Transverse colon (tissue), 4 donors: ENCODE data around the gene GLRX3. TPM values are rescaled to one million over a fixed set of nuclear protein-coding genes. Genes with fewer than 3 reads are reported as not detected.

ENCODE experiments used
- DNase-seq: peaks from one replicate; pipeline ENCODE4 v3.0.0-alpha.2; 2019
- H3K27ac ChIP-seq, 4 donors: fragments of 200-600 bp; sonication (generic); 2 replicates each; pipeline ENCODE4 v1.5.1; 2016 to 2018; ENCODE audit warnings: inconsistent platforms in 4 of 4
- H3K27me3 ChIP-seq: fragments of 200-600 bp; sonication (generic); 2 replicates; pipeline ENCODE4 v1.5.1; 2017; ENCODE audit warnings: inconsistent platforms
- H3K36me3 ChIP-seq, 4 donors: fragments of 200-600 bp; sonication (generic); 2 replicates each; pipeline ENCODE4 v1.5.1; 2017 to 2019; ENCODE audit warnings: inconsistent platforms in 4 of 4
- H3K4me1 ChIP-seq, 4 donors: fragments of 200-600 bp; sonication (generic); 2 replicates each; pipeline ENCODE4 v1.5.1; 2017 to 2020; ENCODE audit warnings: inconsistent platforms in 4 of 4
- H3K4me3 ChIP-seq, 4 donors: fragments of 200-600 bp; sonication (generic); 1 replicate in 1 of 4; 2 replicates in 3 of 4; pipeline versions ENCODE4 v1.5.1 to v1.6.1; 2017 to 2019; ENCODE audit warnings: inconsistent platforms in 4 of 4
- H3K9me3 ChIP-seq, 2 donors: fragments of 200-600 bp; sonication (generic); 2 replicates each; pipeline ENCODE4 v1.5.1; 2017 to 2019; ENCODE audit warnings: inconsistent platforms in 2 of 2
- CTCF ChIP-seq, 5 experiments: fragments of 200-600 bp in 3 of 5; fragments of 450-650 bp in 2 of 5; sonication (generic) in 3 of 5; IDR thresholded peaks; 1 replicate in 2 of 5; 2 replicates in 3 of 5; pipeline ENCODE4 v1.5.1; 2016 to 2017; ENCODE audit warnings: antibody characterized with exemption in 5 of 5, inconsistent platforms in 3 of 5, mild to moderate bottlenecking in 2 of 5, moderate library complexity in 1 of 5
- EP300 ChIP-seq: sonication (generic); formaldehyde crosslinking; IDR thresholded peaks from one replicate; pipeline ENCODE4 v1.6.1; 2017; ENCODE audit warnings: antibody characterized with exemption, low read depth
- POLR2A ChIP-seq: fragments of 450-650 bp; IDR thresholded peaks from one replicate; pipeline ENCODE4 v1.6.1; 2016; ENCODE audit warnings: antibody characterized with exemption, mild to moderate bottlenecking, moderate library complexity
- POLR2AphosphoS5 ChIP-seq, 3 donors: sonication (generic); formaldehyde crosslinking; IDR thresholded peaks; one replicate each; pipeline ENCODE4 v1.6.1; 2016; ENCODE audit warnings: antibody characterized with exemption in 3 of 3
- WGBS, 2 donors: methylation state at CpG; one replicate each; pipeline ENCODE4 v1.1.5; 2018; ENCODE audit warnings: low coverage in 1 of 2; 5-methylcytosine and 5-hydroxymethylcytosine counted together
- in situ Hi-C, 4 donors: fragments of 200-750 bp; cut with MboI; loops; one replicate each; pipeline versions ENCODE4 v1.15.0 to v1.15.1; 2017; ENCODE audit warnings: low sequenced_read_pairs in 3 of 4, low pct_ligation_motif_present in 1 of 4, low pct_unique_long_range_greater_than_20kb in 1 of 4
- intact Hi-C: fragments of 100-400 bp; cut with DNase I; formaldehyde crosslinking; loops from one replicate; pipeline ENCODE4 v1.15.1; 2023; ENCODE audit warnings: low total_unique reads
- total RNA-seq, 4 donors: library from RNA; depleted of rRNA; stranded (reverse); fragments of >200 nt; gene quantifications; one replicate each; pipeline ENCODE4 v1.1.0, GENCODE V29; 2016

The GLRX3 gene
- total RNA-seq, 4 donors from 2014 or later: 32.7 to 38.2 (median 34.3) TPM

- no peak for TF ChIP-seq CTCF (IDR thresholded peaks at IDR 0.05)
- no peak for TF ChIP-seq EP300
- TF ChIP-seq POLR2AphosphoS5 (IDR thresholded peaks at IDR 0.05): no peak
- no peak for TF ChIP-seq POLR2A
- H3K4me1 ChIP-seq: peaks cover 0 to 18% (median 6%) of the 10 kb centered on the region in 4 donors
- 79 to 91% methylated on average over 1 to 4 of the region's 4 CpGs for WGBS, 2 donors
- H3K9me3 ChIP-seq: no peaks in the 10 kb centered on the region
- H3K36me3 ChIP-seq: peaks cover 0 to 5% (median 0%) of the 10 kb centered on the region in 4 donors
- no peaks in the 10 kb centered on the region for H3K27me3 ChIP-seq
- in situ Hi-C loops (no loop called here), intact Hi-C loops (no loop called here)
- H3K4me3 ChIP-seq: no peak overlapping the region
- no peak for DNase-seq
- H3K27ac ChIP-seq: no peak overlapping the region
Measured at GRCh38 chr10:130146042-130146441, 9.9 kb downstream of the GLRX3 start.

- no peak overlapping the region for H3K4me3 ChIP-seq
- no peaks in the 10 kb centered on the region for H3K27me3 ChIP-seq
- no peak for DNase-seq
- peaks cover 0 to 24% (median 11%) of the 10 kb centered on the region in 4 donors for H3K36me3 ChIP-seq
- no peak overlapping the region for H3K27ac ChIP-seq
- H3K9me3 ChIP-seq: no peaks in the 10 kb centered on the region
- no peaks in the 10 kb centered on the region for H3K4me1 ChIP-seq
- WGBS, 2 donors: 89% methylated on average over 2 of the region's 2 CpGs
- TF ChIP-seq POLR2AphosphoS5 (IDR thresholded peaks at IDR 0.05) (no peak), POLR2A (no peak), EP300 (no peak), CTCF (IDR thresholded peaks at IDR 0.05) (no peak)
- intact Hi-C loops: no loop called here
- in situ Hi-C loops: no loop called here
Measured at GRCh38 chr10:130159192-130159794, 23.1 kb downstream of the GLRX3 start.

GRCh38 chr10:130160775-130161174, 24.6 kb downstream of the GLRX3 start:
- TF ChIP-seq EP300 (no peak), POLR2A (no peak)
- intact Hi-C loops (no loop called here), in situ Hi-C loops (no loop called here)
- Histone ChIP-seq H3K4me1 (no peaks in the 10 kb centered on the region), H3K9me3 (no peaks in the 10 kb centered on the region), H3K27me3 (no peaks in the 10 kb centered on the region), H3K36me3 (peaks cover 0 to 26% (median 12%) of the 10 kb centered on the region in 4 donors), H3K27ac (no peak overlapping the region), H3K4me3 (no peak overlapping the region)
- WGBS, 2 donors: 89 to 93% methylated on average over 6 of the region's 6 CpGs
- no peak for DNase-seq

- Histone ChIP-seq H3K4me3 (no peak overlapping the region), H3K4me1 (no peaks in the 10 kb centered on the region), H3K27ac (no peak overlapping the region), H3K36me3 (peaks cover 0 to 26% (median 13%) of the 10 kb centered on the region in 4 donors), H3K9me3 (no peaks in the 10 kb centered on the region), H3K27me3 (no peaks in the 10 kb centered on the region)
- intact Hi-C loops (no loop called here), in situ Hi-C loops (no loop called here)
- TF ChIP-seq CTCF (IDR thresholded peaks at IDR 0.05) (no peak), POLR2A (no peak), EP300 (no peak), POLR2AphosphoS5 (IDR thresholded peaks at IDR 0.05) (no peak)
- 85 to 93% methylated on average over 2 of the region's 2 CpGs for WGBS, 2 donors
- DNase-seq: no peak
Measured at GRCh38 chr10:130161331-130161730, 25.1 kb downstream of the GLRX3 start.

- no peaks in the 10 kb centered on the region for H3K9me3 ChIP-seq
- WGBS, 2 donors: 84 to 94% methylated on average over 3 to 7 of the region's 7 CpGs
- intact Hi-C loops: no loop called here
- in situ Hi-C loops: no loop called here
- DNase-seq: no peak
- H3K27me3 ChIP-seq: no peaks in the 10 kb centered on the region
- TF ChIP-seq CTCF (IDR thresholded peaks at IDR 0.05): no peak
- no peak for TF ChIP-seq POLR2AphosphoS5 (IDR thresholded peaks at IDR 0.05)
- no peak overlapping the region for H3K4me3 ChIP-seq
- peaks cover 0 to 25% (median 11%) of the 10 kb centered on the region in 4 donors for H3K36me3 ChIP-seq
- H3K27ac ChIP-seq: no peak overlapping the region
- no peaks in the 10 kb centered on the region for H3K4me1 ChIP-seq
Measured at GRCh38 chr10:130167193-130167592, 31.0 kb downstream of the GLRX3 start.
